RPMI8226 (cell line): Measurements from ENCODE around the gene ATP1A4.

Experiments
- DNase-seq: peaks from one replicate; pipeline ENCODE4 v3.0.0-alpha.2; 2015

ATP1A4 gene

DNA sequence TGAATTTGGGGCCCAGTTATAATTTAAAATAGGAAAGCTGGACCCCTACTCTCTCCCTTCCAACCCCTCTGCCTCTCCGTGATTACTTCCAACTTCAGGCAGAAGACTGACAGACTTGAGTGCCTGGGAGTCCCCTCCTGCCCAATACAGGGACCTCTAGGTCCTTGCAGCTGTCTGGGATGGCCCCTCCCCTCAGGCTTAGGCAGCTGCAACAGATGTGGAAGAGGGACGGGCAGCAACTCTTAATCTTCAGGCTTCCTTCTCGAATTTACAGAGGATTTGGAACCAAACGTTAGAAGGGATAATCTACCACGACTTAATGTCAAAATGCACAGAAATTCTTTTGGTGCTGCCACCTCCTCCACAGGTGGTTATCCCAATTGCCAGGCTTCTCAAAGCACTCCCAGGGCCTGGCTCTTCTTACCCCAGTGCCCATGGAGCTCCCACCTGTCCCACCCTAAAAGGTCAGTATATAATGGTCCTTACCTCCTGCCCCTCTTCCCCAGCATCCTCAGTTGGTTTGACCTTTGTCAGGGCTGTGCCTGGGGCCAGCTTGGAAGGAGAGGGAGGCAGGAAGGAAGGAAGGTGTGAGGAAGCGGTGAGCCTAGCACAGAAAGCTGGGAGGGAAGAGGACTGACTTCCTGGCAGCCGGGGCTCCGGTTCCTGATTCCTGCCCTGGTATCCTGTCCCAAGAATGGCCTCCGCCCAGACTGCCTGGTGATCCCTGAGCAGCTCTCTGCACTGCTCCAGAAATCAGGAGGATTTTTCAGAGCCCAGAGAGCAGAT is 56.6 kb downstream of the ATP1A4 start:
- no peak for DNase-seq

DNA sequence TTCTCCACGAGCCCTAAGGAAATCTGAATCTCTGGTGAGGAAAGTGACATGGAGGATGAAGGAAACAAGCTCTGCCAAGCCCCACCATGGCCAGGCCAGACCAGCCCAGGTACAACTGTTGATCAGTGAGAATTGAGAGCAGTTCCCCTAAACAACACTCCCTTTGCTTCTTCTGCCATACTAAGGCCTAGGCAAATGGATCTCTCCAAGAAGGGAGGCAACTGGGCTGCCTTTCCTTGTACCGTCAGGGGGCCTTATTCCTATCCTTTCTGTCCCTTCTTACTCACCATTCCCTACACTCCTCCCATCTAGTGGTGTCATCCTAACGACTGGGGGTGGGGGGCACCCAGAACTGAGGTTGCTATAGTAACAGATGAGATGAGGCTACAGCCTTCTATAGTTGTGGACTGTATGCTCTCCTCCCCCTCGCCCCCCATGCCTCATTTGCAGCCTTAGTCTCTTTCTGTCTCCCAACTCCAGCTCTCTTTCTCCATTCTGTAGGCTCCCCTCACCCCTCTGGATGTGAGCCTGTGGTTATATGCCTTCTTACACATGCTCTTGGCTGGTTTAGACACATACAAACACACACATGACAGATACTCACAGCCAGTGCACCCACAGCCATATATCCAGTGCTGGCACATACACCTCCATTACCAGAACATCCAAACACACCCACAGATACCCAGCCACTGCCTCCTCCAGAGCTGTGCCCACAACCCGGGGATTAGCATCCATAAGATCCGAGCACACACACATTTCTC is 57.3 kb downstream of the ATP1A4 start:
- DNase-seq = no peak

DNA sequence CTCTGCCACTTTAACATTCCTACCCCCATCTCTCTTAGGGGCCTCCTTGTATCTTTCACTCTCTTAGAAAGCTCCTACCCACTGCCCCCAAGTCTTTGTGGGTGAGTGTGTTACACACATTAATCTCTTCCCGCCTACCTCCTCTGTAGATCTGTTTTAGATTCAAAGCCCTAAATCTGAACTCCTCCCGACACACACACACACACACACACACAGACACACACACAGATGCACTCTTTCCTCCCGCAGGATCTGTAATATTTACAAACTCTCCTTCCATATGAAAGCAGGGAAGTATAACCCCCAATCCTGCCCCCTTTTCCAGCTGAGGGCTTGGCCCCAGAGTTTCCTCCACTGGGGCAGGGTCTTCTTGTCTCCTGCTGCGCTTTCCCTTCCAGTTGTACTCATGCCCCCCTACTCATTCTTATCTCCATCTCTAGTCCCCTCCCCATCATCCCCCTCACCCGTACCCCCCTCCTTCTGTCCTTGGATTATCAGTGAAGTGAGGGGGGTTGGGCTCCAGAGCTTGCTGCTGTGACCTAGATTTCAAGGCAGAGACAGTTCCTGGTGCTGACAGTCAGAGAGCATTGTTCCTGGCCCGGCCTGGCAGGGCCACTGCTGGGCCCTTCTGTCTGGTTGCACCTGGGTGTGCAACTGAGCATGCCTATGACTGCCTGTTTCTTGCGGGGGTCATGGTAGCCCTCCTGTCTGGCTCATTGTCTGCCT is 58.1 kb downstream of the ATP1A4 start:
- DNase-seq = no peak

DNA sequence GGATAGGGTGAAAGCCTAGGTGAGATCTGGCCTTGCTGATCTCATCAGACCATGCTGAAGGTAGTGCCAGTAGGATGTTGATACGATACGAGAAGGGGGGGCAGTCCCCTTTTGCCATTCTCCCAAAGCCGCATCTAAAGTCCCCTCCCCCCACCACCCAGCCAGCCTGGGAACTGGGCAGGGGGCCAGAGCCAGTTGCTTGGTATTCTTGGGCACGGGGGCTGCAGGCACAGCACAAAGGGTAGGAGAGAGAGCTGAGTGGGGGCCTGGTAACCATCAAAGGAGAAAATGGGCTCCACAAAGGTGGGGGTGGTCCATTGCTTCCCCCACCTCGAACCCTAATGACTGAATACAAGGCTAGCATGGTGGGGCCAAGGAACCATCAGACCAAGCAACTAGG is 59.2 kb downstream of the ATP1A4 start:
- DNase-seq = no peak

DNA sequence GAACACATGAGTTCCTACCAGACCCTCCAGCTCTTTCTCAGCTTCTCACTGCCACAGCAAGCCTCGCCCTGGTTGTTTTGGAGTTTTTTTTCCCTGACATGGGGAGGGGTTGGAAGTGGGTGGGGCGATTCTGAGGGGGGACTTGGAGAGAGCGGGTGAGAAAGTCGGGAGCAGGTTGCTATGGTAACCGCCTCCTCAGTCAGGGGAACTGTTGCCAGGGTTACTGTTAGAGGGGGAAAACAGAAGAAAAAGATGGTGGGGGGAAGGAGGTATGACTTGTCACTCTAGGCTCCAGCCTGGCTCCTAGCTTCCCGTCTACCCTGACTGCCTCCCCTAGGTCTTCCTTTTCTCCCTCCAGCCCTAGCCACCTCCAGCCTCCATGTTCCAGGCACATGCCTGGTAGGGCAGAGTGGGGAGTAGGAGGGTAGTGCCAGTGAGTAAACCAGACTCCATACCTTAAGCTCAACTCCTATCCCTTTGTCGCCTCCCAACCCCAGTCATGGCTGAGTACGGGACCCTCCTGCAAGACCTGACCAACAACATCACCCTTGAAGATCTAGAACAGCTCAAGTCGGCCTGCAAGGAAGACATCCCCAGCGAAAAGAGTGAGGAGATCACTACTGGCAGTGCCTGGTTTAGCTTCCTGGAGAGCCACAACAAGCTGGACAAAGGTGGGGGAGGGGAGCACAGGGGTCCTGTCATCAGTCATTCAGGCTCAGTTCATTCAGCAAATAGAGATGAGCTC is 59.8 kb downstream of the ATP1A4 start:
- no peak for DNase-seq

DNA sequence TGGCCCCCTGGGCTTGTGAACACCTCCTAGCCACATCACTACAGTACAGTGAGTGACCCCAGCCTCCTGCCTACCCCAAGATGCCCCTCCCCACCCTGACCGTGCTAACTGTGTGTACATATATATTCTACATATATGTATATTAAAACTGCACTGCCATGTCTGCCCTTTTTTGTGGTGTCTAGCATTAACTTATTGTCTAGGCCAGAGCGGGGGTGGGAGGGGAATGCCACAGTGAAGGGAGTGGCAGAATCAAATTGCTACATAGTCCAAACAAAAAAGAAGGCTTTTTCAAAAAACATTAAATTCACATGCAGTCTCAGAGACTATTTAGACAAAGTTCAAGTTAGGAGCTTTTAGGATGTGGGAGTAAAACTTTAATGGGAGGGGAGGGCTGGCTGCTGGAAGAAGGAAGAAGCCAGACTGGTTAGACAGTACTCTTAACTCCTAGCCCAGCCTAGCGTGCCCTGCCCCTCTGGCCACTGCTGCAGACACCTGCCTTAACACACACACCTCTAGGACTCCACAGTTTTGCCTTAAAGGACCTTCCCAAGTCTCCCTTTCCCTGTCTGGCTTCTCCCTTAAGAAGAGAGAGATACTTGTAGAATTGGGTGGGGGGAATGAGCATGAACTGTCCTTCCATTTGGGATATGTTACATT is 63.2 kb downstream of the ATP1A4 start:
- no peak for DNase-seq

DNA sequence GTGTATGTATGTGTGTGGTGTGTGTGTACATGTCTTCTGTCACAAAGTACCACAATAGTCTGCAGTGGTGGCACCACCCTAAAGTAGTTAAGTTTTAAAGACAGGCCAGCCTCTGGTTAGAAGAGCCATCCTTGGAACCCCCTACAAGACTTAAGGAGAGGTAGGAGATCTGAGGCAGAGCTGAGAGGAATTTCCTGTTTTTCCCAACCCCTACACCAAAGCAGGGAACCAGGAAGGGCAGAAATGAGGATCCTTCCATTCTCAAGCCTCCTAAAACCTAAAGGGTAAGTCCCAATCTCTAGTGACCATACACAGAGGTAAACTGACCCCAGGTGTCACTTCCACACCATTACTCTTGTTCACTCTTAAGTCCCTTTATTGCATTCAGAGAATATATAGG is 64.9 kb downstream of the ATP1A4 start:
- no peak for DNase-seq

DNA sequence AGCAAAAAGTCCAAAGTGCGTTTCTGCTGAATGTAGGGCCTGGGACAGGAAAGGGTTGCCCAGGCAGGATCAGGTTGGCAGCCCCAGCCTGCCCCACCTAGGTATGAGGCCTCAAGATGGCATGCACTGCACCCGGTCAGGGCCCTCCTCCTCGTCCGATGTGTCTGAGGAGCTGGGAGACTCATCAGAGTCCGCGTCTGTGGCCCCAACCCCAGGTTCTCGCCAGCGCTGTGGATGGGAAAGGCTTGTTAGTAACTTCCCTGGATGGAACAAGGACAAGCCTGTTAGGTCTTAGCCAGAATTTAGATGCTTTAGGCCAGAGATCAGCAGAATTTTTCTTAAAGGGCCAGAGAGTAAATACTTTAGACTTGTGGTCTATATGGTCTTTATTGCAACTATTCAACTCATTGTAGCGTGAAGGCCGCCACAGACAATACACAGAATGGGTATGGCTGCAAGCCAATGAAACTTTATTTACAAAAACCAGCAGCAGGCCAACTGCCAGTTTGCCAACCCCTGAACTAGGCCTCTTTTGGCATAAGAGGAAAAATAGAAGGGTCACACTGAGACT is 66.2 kb downstream of the ATP1A4 start:
- DNase-seq = no peak

DNA sequence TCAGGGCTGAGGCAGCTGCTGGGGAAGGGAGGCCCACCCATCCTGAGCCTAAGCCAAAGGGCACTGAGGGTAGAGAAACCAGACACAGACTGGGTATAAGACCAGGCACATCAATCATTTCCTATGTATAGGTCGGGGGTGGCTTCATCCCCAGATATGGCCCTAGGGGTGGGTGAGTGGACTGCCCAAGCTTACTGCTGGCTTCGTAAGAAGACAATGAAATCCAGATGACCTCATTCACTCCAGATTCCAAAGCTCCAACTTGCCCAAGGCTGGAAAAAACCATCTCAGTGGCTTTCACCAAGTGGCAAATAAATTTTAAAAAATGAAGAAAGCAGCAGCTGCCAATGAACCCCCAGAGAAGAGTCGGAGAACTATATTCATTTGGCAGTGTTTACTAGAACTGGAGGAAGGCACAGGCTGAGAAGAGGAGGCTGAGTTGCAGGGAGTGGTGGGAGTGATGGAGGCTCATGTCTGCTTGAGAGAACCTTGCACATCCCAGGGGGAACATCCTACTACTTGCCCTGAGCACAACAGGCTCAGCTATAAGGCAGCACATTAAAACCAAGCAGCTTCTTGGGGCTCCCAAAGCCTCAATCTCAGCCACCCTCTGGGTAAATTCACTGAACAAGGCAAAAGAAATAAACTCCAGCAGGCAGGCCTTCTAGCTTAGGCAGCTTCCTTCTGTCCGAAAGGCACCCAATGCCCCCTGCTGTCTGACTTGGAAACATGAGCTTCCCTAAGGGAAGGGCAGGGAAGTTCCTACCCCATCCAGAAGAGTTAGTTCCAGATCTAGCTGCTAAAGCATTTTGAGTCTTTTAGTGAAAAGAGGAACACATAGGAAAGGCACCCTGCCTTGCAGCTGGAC is 67.9 kb downstream of the ATP1A4 start:
- no peak for DNase-seq

DNA sequence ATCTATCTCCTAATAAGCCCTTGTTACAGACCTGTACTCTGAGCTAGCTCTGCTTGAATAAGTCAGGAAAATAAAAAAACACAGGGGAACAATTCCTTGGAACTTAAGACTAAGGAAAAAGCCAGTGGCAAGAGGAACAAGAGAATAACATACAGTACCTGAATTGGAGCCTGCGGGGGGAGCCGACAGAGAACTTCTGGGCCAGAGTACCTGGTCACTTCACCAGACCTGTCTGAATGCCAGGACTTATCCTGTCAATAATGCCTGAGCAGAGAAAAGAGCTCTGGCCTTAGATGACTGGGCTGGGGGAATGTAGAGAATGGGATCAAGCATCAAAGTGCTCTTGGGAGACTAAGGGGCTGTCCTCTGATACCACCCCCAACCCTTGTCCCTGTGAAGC is 68.9 kb downstream of the ATP1A4 start:
- no peak for DNase-seq

DNA sequence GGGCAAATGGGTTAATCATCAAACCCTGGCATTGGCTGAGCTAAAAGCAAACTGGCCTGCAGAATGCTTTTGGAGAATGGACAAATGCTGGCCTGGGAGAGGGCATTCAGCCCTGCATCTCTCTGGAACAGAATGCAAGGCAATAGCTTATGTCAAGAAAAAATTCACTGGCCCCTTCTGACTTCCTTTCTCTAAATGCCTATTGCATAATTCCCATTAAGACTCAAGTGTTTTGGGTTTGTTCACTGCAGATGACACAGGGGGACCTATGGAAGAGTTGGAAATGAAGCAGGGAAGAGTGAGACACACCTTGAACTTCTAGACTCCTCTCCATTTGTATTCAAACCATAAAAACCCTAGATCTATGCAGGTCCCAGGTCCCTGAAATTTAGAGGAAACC is 69.7 kb downstream of the ATP1A4 start:
- no peak for DNase-seq

DNA sequence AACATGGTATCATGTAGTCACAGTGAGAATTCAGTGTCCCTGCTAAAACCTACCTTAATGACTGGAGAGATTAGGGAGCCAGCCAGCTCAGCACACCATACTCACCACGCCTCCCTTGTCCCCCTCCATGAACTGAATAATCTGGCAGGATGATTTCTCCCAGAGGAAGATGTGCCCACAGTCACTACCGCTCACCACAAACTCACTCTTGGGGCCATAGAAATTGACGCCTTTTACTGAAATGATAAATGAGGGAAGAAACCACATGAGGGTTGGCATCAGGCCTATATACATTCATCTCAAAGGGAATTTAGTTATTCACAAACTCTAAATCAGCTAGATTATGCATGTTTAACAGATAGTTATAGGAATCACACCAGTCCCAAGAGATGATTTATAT is 71.1 kb downstream of the ATP1A4 start:
- no peak for DNase-seq

DNA sequence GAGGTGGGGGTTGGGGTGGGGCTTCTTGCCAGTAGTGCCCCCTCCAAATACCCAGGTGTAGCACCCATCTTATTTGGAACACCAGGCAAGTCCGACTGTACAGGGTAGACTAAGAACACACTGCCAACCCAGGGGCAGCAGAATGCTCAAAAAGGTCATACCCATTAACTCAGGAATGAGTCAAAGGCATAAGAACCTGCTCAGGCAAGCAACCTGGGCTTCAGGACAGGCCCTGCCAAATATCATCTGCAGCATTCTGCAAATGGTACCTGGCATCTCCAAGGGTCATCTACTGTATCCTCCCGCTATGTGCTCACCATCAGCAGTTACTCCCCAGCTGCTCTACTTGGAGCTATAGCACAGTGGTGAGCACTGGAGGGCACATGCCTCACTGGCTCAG is 73.2 kb downstream of the ATP1A4 start:
- no peak for DNase-seq

DNA sequence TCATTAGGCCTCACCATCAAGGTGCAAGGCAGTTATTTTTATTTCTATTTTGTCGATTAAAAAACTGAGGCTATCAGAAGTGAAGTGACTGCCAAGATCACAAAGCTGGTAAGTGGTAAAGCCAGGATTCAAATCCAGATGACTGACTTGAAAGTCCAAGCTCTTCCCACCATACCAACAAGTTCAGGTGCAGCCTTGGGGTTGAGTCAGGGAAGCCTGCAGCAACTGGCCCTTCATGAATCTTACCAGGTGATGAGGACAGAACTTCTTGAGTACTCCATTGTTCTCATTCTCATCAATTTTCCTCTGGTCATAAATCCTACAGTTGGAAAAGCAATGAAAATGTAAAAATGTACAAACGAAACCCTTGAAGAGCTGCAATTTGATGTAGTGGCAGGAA is 73.9 kb downstream of the ATP1A4 start:
- no peak for DNase-seq

DNA sequence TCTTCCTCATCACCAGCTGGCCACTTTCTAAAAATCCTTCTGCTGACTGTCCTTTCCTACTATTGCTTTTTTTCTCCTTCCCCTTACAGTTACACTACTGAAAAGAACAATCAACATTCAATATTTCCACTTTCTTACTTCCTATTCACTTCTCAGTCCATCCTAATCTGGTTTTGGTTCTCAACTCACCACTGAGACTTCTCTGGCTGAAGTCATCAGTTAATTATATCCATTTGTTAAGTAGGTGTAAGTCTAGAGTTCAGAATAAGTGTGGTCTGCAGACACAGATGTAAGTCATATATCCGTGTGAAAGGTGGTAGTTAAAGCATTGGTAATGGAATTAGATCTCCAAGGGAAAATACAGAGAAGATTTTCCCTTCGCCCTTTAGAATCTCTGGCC is 75.2 kb downstream of the ATP1A4 start:
- DNase-seq = no peak

DNA sequence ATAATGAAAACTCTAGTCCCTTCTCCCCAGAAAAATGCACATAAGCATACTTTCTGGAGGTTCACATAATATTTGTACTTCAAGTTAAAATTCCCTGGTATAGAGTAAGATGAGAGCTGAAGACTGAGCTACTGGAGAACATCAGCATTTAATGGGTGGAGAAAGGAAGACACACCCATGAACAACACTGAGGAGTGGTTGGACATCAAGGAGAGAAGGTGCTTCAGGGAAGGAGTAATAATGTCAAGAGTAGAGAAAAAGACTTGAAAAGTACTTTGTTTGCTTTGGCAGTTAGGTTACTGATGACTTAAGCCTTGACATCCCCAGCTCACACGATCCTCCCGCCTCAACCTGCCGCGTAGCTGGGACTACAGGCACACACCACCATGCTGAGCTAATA is 75.6 kb downstream of the ATP1A4 start:
- no peak for DNase-seq

DNA sequence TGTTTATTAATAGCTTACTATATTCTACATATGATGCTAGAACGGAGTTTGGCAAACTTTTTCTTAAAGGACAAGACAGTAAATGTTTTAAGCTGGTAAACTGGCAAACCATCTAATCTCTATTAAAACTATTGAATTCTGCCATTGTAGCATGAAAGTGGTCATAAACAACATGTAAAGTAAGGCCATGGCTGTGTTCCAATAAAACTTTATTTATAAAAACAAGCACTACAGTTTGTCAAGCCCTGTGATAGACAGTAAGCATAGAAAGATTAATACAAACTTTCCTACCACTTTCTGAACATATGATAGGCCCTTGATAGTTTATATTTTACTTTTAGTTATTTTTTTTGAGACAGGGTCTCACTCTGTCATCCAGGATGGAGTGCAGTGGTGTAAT is 76.2 kb downstream of the ATP1A4 start:
- no peak for DNase-seq

DNA sequence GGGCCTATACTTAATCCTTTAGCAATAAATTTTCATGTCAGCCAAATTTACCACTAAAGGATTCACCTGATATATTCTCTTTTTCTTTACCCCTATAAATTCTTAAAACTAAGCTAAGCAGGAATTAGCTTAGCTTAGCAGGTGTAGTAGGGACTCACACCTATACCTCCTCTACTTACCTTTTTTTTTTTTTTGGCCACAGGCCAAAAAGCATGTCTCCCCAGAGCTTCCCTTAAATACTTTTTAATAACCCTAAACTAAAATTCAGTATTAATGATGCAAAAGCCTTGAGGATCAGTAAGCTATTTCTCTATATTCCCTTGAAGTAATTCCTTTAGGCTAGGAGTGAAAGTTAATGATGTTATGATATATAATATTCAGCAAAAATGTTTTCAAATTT is 77.0 kb downstream of the ATP1A4 start:
- no peak for DNase-seq

DNA sequence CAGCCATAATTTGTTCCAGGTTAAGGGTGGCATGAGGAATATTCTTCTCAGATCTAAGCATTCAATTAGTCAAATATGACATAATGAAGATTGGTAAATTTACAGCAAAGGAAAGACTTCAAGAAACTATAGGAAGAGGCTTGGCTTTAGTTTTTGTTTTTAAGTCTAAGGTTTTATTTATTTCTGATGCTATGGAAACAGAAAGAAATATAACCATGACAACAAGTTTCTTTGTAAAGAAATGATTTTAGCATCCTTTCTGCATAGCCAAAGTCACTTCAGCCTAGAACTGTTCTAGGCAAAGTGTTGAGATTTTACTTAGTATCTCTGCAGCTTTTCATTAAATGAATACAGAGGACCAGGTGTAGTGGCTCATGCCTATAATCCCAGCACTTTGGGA is 81.5 kb downstream of the ATP1A4 start:
- no peak for DNase-seq
